Liver (tissue), 10 donors: ENCODE data around the gene RBM3. TPM values are rescaled to one million over a fixed set of nuclear protein-coding genes. Genes with fewer than 3 reads are reported as not detected.

Experiments
- DNase-seq: peaks from one replicate; pipeline ENCODE4 v3.0.0-alpha.2; 2017; ENCODE audit warnings: low spot score
- H3K27ac ChIP-seq, 2 donors: one replicate each; pipeline ENCODE4 v1.7.0; 2013; ENCODE audit warnings: inconsistent platforms in 2 of 2, low read length in 2 of 2, control low read depth in 1 of 2, low read depth in 1 of 2, mild to moderate bottlenecking in 1 of 2
- H3K27me3 ChIP-seq, 4 donors: one replicate each; pipeline versions ENCODE4 v1.6.1 to v1.7.0; 2013; ENCODE audit warnings: low read length in 3 of 4, inconsistent platforms in 1 of 4, mild to moderate bottlenecking in 1 of 4, moderate library complexity in 1 of 4; ENCODE audit not compliant: control insufficient read depth in 4 of 4, insufficient read depth in 4 of 4
- H3K36me3 ChIP-seq, 4 donors: one replicate each; pipeline versions ENCODE4 v1.6.1 to v1.7.0; 2013; ENCODE audit warnings: low read length in 3 of 4, mild to moderate bottlenecking in 3 of 4, low read depth in 1 of 4, moderate library complexity in 1 of 4; ENCODE audit not compliant: control insufficient read depth in 4 of 4, insufficient read depth in 3 of 4
- H3K4me1 ChIP-seq, 4 donors: one replicate each; pipeline versions ENCODE4 v1.6.1 to v1.7.0; 2013; ENCODE audit warnings: low read length in 3 of 4, mild to moderate bottlenecking in 3 of 4, moderate library complexity in 1 of 4; ENCODE audit not compliant: control insufficient read depth in 4 of 4, insufficient read depth in 4 of 4
- H3K4me3 ChIP-seq, 3 donors: one replicate each; pipeline versions ENCODE4 v1.6.1 to v1.7.0; 2013; ENCODE audit warnings: low read length in 3 of 3, control low read depth in 1 of 3, low read depth in 1 of 3, mild to moderate bottlenecking in 1 of 3
- H3K9ac ChIP-seq, 2 donors: one replicate each; pipeline ENCODE4 v1.7.0; 2013; ENCODE audit warnings: low read length in 2 of 2, mild to moderate bottlenecking in 2 of 2, moderate library complexity in 2 of 2, control low read depth in 1 of 2, low read depth in 1 of 2
- H3K9me3 ChIP-seq, 4 donors: one replicate each; pipeline versions ENCODE4 v1.6.1 to v1.7.0; 2013; ENCODE audit warnings: low read length in 3 of 4; ENCODE audit not compliant: control insufficient read depth in 4 of 4
- EGR1 ChIP-seq, 2 donors: IDR thresholded peaks; 2 replicates each; pipeline ENCODE4 v1.6.1; 2016 to 2018; ENCODE audit warnings: antibody characterized with exemption in 2 of 2, low read depth in 2 of 2
- FOXA2 ChIP-seq: IDR thresholded peaks from 2 replicates; pipeline ENCODE4 v1.6.1; 2016; ENCODE audit warnings: antibody characterized with exemption
- GABPA ChIP-seq, 2 donors: IDR thresholded peaks in 1 of 2; conservative IDR thresholded peaks in 1 of 2; 2 replicates each; pipeline ENCODE4 v1.6.1; 2016; ENCODE audit warnings: antibody characterized with exemption in 2 of 2, mild to moderate bottlenecking in 1 of 2, moderate library complexity in 1 of 2
- HNF4A ChIP-seq, 2 donors: conservative IDR thresholded peaks; 2 replicates each; pipeline ENCODE4 v1.6.1; 2016; ENCODE audit warnings: antibody characterized with exemption in 2 of 2, mild to moderate bottlenecking in 2 of 2
- HNF4G ChIP-seq: IDR thresholded peaks from 2 replicates; pipeline ENCODE4 v1.6.1; 2016; ENCODE audit warnings: antibody characterized with exemption
- JUND ChIP-seq, 2 donors: IDR thresholded peaks; 2 replicates each; pipeline ENCODE4 v1.6.1; 2016; ENCODE audit warnings: antibody characterized with exemption in 2 of 2
- TAF1 ChIP-seq: conservative IDR thresholded peaks from 2 replicates; pipeline ENCODE4 v1.6.1; 2016; ENCODE audit warnings: antibody characterized with exemption, mild to moderate bottlenecking
- WGBS: extraction: QIAGEN DNeasy Blood & Tissue Kit; methylation state at CpG from one replicate; pipeline ENCODE4 v1.1.7; 2013; 5-methylcytosine and 5-hydroxymethylcytosine counted together
- polyA plus RNA-seq, 2 donors: library from polyadenylated mRNA; stranded (reverse) in 1 of 2; unstranded in 1 of 2; fragments of 200-250 nt in 1 of 2; fragments of >200 nt in 1 of 2; fragmentation: Nextera tagmentation in 1 of 2; extraction: Ambion mirVana in 1 of 2; gene quantifications; one replicate each; pipeline versions ENCODE4 v1.2.1 to v1.2.3, GENCODE V29; 2013 to 2015
- small RNA-seq: library from RNA; depleted of rRNA; stranded (forward); fragments of <200 nt; gene quantifications from one replicate; pipeline ENCODE3, GENCODE V24; 2014
- total RNA-seq, 2 donors: library from RNA; depleted of rRNA; stranded (reverse); fragments of >200 nt; gene quantifications; one replicate each; pipeline ENCODE4 v1.2.3, GENCODE V29; 2014
- TF ChIP-seq, protein P1 (sequence below): IDR thresholded peaks from 2 replicates; pipeline ENCODE4 v1.6.1; 2016; ENCODE audit warnings: antibody characterized with exemption
- TF ChIP-seq, protein P2 (sequence below): IDR thresholded peaks from 2 replicates; pipeline ENCODE4 v1.6.1; 2016; ENCODE audit warnings: antibody characterized with exemption
- TF ChIP-seq, protein P3 (sequence below): fragments of 150-350 bp; IDR thresholded peaks from 2 replicates; pipeline ENCODE4 v1.5.1; 2017; ENCODE audit warnings: improper control_type of control experiment, low read depth, low read length; ENCODE audit not compliant: missing input control
- donor health status: healthy.
- donor health status: healthy.
- donor health status: healthy.
- donor health status: healthy.
- donor health status: healthy.

Gene RBM3
- total and polyA plus RNA-seq, 4 donors, result 28.6 to 87.3 (median 62.1) TPM

DNA sequence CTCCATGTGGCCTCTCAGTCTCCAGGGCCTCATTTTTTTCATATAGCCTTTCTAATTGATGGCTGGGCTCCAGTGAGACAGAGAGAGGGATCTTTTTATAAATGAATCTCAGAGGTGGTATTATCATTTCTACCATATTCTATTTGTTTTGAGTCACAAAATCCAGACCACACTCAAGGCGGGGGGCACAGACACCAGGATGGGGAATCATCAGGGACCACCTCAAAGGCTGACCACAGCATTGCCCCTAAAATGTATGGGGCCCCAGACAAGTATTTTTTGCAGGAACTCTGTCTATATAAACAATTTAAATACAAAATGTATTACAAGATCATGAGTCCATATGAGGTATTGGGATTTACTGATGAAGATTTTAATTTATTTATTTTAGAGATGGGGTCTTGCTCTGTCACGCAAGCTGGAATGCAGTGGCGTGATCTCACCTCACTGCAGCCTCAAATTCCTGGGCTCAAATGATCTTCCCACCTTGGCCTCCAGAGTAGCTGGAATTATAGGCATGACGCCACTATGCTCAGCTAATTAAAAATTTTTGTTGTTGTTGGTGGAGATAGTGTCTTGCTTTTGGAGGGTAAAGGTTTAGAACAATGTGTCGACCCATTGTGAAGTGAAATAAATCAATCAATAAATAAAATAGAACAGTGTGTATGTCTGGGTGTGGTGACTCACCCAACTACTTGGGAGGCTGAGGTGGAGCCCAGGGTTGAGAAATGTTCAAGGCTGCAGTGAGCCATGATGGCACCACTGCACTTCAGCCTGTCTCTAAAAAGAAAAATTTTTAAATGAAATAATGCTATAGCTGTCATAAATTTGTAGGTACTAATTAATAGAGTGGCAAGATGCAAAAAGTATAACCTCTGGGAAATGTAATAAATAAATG is 52.4 kb downstream of the RBM3 start:
- H3K9ac ChIP-seq, result no peak overlapping the region
- TF ChIP-seq EGR1 (IDR thresholded peaks at IDR 0.05; ENCODE audit: low read depth in 2 of 2) (no peak), TAF1 (no peak), JUND (IDR thresholded peaks at IDR 0.05) (no peak), HNF4A (conservative IDR thresholded peaks at IDR 0.05) (no peak), FOXA2 (no peak), GABPA (IDR thresholded peaks at IDR 0.05 in 1 of 2, conservative IDR thresholded peaks at IDR 0.05 in 1 of 2) (no peak), HNF4G (no peak)
- TF ChIP-seq, protein P1, sequence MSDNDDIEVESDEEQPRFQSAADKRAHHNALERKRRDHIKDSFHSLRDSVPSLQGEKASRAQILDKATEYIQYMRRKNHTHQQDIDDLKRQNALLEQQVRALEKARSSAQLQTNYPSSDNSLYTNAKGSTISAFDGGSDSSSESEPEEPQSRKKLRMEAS, result no peak
- TF ChIP-seq, protein P2, sequence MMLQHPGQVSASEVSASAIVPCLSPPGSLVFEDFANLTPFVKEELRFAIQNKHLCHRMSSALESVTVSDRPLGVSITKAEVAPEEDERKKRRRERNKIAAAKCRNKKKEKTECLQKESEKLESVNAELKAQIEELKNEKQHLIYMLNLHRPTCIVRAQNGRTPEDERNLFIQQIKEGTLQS, result no peak
- TF ChIP-seq, protein P3, sequence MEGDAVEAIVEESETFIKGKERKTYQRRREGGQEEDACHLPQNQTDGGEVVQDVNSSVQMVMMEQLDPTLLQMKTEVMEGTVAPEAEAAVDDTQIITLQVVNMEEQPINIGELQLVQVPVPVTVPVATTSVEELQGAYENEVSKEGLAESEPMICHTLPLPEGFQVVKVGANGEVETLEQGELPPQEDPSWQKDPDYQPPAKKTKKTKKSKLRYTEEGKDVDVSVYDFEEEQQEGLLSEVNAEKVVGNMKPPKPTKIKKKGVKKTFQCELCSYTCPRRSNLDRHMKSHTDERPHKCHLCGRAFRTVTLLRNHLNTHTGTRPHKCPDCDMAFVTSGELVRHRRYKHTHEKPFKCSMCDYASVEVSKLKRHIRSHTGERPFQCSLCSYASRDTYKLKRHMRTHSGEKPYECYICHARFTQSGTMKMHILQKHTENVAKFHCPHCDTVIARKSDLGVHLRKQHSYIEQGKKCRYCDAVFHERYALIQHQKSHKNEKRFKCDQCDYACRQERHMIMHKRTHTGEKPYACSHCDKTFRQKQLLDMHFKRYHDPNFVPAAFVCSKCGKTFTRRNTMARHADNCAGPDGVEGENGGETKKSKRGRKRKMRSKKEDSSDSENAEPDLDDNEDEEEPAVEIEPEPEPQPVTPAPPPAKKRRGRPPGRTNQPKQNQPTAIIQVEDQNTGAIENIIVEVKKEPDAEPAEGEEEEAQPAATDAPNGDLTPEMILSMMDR, result no peak
- DNase-seq, result no peak
- H3K4me1 ChIP-seq, result no peaks in the 10 kb centered on the region
- H3K27ac ChIP-seq, result no peak overlapping the region
- 86% methylated on average over 5 of the region's 5 CpGs for WGBS
- H3K9me3 ChIP-seq, result no peaks in the 10 kb centered on the region
- H3K4me3 ChIP-seq, result no peak overlapping the region
- H3K36me3 ChIP-seq, result no peaks in the 10 kb centered on the region
- H3K27me3 ChIP-seq, result no peaks in the 10 kb centered on the region

Small RNAs within 50 kb of the gene (small RNA-seq; reads per million reads assigned to genes)
- not detected for gene MRPL32P1

Other genes starting within 250 kb of the RBM3 start
- not detected for gene SSX3, start 217.8 kb upstream of the RBM3 start, total RNA-seq
- gene SSX3, start 217.8 kb upstream of the RBM3 start, polyA plus RNA-seq, result not detected
- gene SSX4, start 190.9 kb upstream of the RBM3 start, total RNA-seq, result not detected
- not detected for gene SSX4, start 190.9 kb upstream of the RBM3 start, polyA plus RNA-seq
- gene SSX4B, start 162.5 kb upstream of the RBM3 start, total RNA-seq, result not detected
- gene SSX4B, start 162.5 kb upstream of the RBM3 start, polyA plus RNA-seq, result not detected
- 10 to 100 TPM in 1 of 2 donors, under 1 TPM in 1; 0.25 to 81.3 TPM for gene SLC38A5, start 104.2 kb upstream of the RBM3 start, total RNA-seq
- under 1 TPM; 0.38 to 0.53 TPM for gene SLC38A5, start 104.2 kb upstream of the RBM3 start, polyA plus RNA-seq
- 10 to 100 TPM; 13.3 to 21.8 TPM for gene FTSJ1, start 98.3 kb upstream of the RBM3 start, total RNA-seq
- gene FTSJ1, start 98.3 kb upstream of the RBM3 start, polyA plus RNA-seq, result 10 to 100 TPM; 14.3 to 19.6 TPM
- 1 to 10 TPM in 1 of 2 donors, under 1 TPM in 1; 0.70 to 2.8 TPM for gene PORCN, start 65.5 kb upstream of the RBM3 start, total RNA-seq
- gene PORCN, start 65.5 kb upstream of the RBM3 start, polyA plus RNA-seq, result 1 to 10 TPM; 2.8 to 4.9 TPM
- gene EBP, start 52.7 kb upstream of the RBM3 start, total RNA-seq, result 100 to 1,000 TPM; 304 to 362 TPM
- gene EBP, start 52.7 kb upstream of the RBM3 start, polyA plus RNA-seq, result 100 to 1,000 TPM; 376 to 474 TPM
- 1 to 10 TPM; 3.2 to 3.5 TPM for gene TBC1D25, start 34.8 kb upstream of the RBM3 start, total RNA-seq
- gene TBC1D25, start 34.8 kb upstream of the RBM3 start, polyA plus RNA-seq, result 1 to 10 TPM; 2.6 to 5.8 TPM
- gene WDR13, start 23.0 kb downstream of the RBM3 start, total RNA-seq, result 10 to 100 TPM; 25.4 to 39.8 TPM
- 10 to 100 TPM; 37.2 to 73.7 TPM for gene WDR13, start 23.0 kb downstream of the RBM3 start, polyA plus RNA-seq
- gene WAS, start 109.3 kb downstream of the RBM3 start, total RNA-seq, result 1 to 10 TPM; 5.1 to 5.6 TPM
- gene WAS, start 109.3 kb downstream of the RBM3 start, polyA plus RNA-seq, result 1 to 10 TPM; 1.0 to 3.1 TPM
- gene SUV39H1, start 122.2 kb downstream of the RBM3 start, total RNA-seq, result 1 to 10 TPM; 4.0 to 5.8 TPM
- gene SUV39H1, start 122.2 kb downstream of the RBM3 start, polyA plus RNA-seq, result 1 to 10 TPM; 3.2 to 3.5 TPM
- gene GLOD5, start 187.3 kb downstream of the RBM3 start, total RNA-seq, result under 1 TPM in 1 of 2 donors, not detected in 1; 0.67 TPM
- gene GLOD5, start 187.3 kb downstream of the RBM3 start, polyA plus RNA-seq, result 1 to 10 TPM; 2.1 to 3.4 TPM
- gene GATA1, start 212.1 kb downstream of the RBM3 start, total RNA-seq, result 10 to 100 TPM in 1 of 2 donors, not detected in 1; 39.9 TPM
- gene GATA1, start 212.1 kb downstream of the RBM3 start, polyA plus RNA-seq, result under 1 TPM in 1 of 2 donors, not detected in 1; 0.05 TPM
- gene HDAC6, start 227.6 kb downstream of the RBM3 start, total RNA-seq, result 10 to 100 TPM; 48.1 to 80.5 TPM
- gene HDAC6, start 227.6 kb downstream of the RBM3 start, polyA plus RNA-seq, result 10 to 100 TPM; 54.4 to 59.2 TPM